ENCODE measurements around the gene PDGFB.
A peak's percentile ranks its signal among the peaks of the same experiment; 100 is the strongest.

DNA sequence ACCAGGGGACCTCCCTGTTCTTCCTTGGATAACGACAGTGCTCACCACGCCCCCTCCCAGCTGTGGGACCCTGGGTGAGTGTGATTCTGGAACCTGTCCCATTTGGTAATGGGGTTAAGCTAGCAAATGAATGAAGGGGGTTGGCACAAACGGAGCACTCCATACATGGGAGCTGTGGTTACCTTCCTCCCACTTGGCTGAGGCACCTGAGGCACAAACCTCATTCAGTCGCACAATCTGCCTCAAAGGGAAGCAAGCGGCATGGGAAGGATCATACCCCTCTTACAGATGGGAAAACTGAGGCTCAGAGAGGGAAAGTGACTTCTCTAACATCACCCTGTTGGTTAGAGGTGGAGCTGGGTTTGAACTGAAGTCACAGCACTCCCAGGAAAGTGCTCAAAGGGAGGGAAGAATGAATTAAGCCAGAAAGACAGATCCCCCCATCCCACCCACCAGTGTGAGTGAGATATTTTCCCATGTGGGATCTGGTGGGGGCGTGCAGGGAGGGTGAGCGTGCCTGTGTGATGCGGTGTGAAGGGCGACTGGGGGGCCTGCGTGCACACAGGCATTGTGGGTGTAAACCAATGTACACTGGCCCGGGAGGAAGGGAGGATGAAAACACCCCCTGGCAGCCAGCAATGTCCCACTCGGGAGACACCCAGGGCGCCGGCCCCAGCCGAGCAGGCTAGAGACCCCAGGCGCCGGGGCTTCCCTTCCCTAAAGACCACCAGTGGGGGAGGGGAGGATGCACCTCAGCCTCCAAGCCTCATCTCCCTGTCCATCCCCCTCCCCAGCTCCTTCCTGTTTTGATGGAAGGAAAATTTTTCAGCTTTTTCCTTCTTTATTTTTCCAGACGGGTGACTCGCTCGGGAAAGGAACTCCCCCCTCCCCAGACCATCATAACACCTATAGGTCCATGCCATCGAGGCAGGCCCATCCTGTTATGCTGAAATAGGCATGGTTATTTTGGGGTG is 8.0 kb upstream of the PDGFB start:
- TF ChIP-seq, protein P1, sequence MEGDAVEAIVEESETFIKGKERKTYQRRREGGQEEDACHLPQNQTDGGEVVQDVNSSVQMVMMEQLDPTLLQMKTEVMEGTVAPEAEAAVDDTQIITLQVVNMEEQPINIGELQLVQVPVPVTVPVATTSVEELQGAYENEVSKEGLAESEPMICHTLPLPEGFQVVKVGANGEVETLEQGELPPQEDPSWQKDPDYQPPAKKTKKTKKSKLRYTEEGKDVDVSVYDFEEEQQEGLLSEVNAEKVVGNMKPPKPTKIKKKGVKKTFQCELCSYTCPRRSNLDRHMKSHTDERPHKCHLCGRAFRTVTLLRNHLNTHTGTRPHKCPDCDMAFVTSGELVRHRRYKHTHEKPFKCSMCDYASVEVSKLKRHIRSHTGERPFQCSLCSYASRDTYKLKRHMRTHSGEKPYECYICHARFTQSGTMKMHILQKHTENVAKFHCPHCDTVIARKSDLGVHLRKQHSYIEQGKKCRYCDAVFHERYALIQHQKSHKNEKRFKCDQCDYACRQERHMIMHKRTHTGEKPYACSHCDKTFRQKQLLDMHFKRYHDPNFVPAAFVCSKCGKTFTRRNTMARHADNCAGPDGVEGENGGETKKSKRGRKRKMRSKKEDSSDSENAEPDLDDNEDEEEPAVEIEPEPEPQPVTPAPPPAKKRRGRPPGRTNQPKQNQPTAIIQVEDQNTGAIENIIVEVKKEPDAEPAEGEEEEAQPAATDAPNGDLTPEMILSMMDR (IDR thresholded peaks at IDR 0.05), result no peak
- peak in 1 of 2 donors; percentile 5 for TF ChIP-seq POLR2AphosphoS5 (IDR thresholded peaks at IDR 0.05)
- TF ChIP-seq POLR2A (IDR thresholded peaks at IDR 0.05), result no peak
- TF ChIP-seq EP300 (IDR thresholded peaks at IDR 0.05), result peak in 1 of 4 donors; percentile 10

Data from upper lobe of left lung (tissue), 4 donors.